DND-41 (cell line): Measurements from ENCODE around the gene GPC4.

Experiments
- EZH2 ChIP-seq: IDR thresholded peaks from 3 replicates; pipeline ENCODE4 v1.6.1; 2012; ENCODE audit warnings: borderline replicate concordance, low read depth, mild to moderate bottlenecking, moderate library complexity, low read length, inconsistent platforms; ENCODE audit not compliant: severe bottlenecking
- TF ChIP-seq, protein P1 (sequence below): IDR thresholded peaks from 2 replicates; pipeline ENCODE4 v1.5.1; 2012; ENCODE audit warnings: borderline replicate concordance, low read length, moderate library complexity, mild to moderate bottlenecking; ENCODE audit not compliant: poor library complexity, severe bottlenecking; ENCODE audit errors: extremely low read depth

- TF ChIP-seq EZH2 = no peak
- TF ChIP-seq, protein P1, sequence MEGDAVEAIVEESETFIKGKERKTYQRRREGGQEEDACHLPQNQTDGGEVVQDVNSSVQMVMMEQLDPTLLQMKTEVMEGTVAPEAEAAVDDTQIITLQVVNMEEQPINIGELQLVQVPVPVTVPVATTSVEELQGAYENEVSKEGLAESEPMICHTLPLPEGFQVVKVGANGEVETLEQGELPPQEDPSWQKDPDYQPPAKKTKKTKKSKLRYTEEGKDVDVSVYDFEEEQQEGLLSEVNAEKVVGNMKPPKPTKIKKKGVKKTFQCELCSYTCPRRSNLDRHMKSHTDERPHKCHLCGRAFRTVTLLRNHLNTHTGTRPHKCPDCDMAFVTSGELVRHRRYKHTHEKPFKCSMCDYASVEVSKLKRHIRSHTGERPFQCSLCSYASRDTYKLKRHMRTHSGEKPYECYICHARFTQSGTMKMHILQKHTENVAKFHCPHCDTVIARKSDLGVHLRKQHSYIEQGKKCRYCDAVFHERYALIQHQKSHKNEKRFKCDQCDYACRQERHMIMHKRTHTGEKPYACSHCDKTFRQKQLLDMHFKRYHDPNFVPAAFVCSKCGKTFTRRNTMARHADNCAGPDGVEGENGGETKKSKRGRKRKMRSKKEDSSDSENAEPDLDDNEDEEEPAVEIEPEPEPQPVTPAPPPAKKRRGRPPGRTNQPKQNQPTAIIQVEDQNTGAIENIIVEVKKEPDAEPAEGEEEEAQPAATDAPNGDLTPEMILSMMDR = no peak
Measured at GRCh38 chrX:133325422-133325821, 89.9 kb downstream of the GPC4 start.
